ENCODE results near the gene SLC45A2.

Gene SLC45A2

GRCh38 chr5:34007621-34008600 is 23.4 kb upstream of the SLC45A2 start, which contains the start of gene AMACR:
TSS of gene AMACR (minus strand) at chr5:34008050. CDS start at chr5:34008019, 31 bp downstream.
- in situ Hi-C loops (cut with MboI; ENCODE audit: low sequenced_read_pairs): no loop called here

DNA sequence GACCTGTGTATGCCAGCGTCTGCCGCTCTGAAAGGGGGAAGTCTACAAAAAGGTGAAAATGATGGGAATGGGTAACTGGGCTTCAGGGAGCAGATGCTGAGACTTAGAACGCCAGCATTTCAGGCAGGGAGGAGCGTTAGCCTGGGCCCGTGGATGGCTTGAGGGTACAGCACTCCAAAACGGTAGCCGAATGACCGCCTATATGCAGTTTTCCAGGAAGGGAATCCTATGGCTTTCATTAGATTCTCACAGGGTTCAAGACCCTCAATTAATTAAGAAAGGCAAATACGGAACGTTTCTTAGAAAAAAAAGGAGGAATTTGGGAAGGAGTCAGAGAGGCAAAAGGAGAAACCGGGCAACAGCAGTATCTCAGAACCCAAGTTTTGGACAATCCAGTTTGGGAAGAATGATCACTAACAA is 22.7 kb upstream of the SLC45A2 start:
- in situ Hi-C loops (cut with MboI; ENCODE audit: low sequenced_read_pairs): no loop called here

GRCh38 chr5:34005681-34006080 is 21.2 kb upstream of the SLC45A2 start:
- in situ Hi-C loops (cut with MboI; ENCODE audit: low sequenced_read_pairs): no loop called here

DNA sequence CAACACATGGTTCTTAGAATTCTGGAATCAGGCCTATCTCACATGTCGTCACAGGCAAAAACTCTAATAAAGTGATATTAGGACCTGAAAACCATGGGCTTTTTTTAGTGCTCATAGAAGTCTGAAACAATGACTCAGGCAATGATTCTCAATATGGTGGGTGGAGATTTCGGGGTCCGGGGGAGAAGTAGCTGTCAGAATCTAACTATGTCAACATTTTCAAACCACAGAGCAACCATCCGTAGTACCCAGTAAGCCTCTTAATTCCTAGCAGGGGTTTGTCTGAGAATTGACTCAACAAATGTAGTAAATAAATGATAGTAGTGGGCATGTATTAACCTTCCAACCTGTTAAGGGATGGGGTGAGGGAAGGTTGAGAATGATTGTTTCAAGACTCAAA is 20.7 kb upstream of the SLC45A2 start:
- in situ Hi-C loops (cut with MboI; ENCODE audit: low sequenced_read_pairs): no loop called here

- in situ Hi-C loops (cut with MboI; ENCODE audit: low sequenced_read_pairs): no loop called here
These were observed 19.4 kb upstream of the SLC45A2 start for GRCh38 chr5:34003941-34004340.

- in situ Hi-C loops (cut with MboI; ENCODE audit: low sequenced_read_pairs): no loop called here
These were observed 18.3 kb upstream of the SLC45A2 start for GRCh38 chr5:34002629-34003328.

GRCh38 chr5:34001241-34001841 is 16.8 kb upstream of the SLC45A2 start:
- in situ Hi-C loops (cut with MboI; ENCODE audit: low sequenced_read_pairs): no loop called here

GRCh38 chr5:33999978-34000377 is 15.5 kb upstream of the SLC45A2 start:
- in situ Hi-C loops (cut with MboI; ENCODE audit: low sequenced_read_pairs): loop anchor here (25.0 kb wide), 1 partner anchor 462 kb away; no protein-coding TSS in a partner anchor

- in situ Hi-C loops (cut with MboI; ENCODE audit: low sequenced_read_pairs): loop anchor here (25.0 kb wide), 1 partner anchor 465 kb away; no protein-coding TSS in a partner anchor
These were observed 13.0 kb upstream of the SLC45A2 start for GRCh38 chr5:33997331-33997983.

DNA sequence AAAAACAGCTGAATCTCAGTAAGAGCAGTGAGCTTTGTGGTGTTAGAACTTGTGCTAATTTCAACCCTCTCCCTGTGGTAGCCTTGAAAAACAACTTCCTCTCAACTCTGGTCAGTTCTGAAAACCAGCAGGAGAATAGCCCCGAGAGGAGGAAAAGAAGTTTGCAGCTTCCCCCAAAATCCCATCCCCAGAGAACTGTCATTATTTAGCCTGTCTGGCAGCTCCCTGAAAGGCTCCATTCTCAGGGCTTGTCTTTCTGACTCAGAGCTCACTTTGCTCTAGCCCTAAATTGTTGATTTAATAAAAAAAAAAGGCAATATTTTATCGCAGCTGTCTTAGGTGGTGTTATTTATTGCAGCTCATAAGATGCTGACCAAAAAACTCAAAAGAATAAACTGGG is 11.4 kb upstream of the SLC45A2 start:
- in situ Hi-C loops (cut with MboI; ENCODE audit: low sequenced_read_pairs): loop anchor here (25.0 kb wide), 1 partner anchor 466 kb away; no protein-coding TSS in a partner anchor

GRCh38 chr5:33994845-33995244 is 10.4 kb upstream of the SLC45A2 start:
- in situ Hi-C loops (cut with MboI; ENCODE audit: low sequenced_read_pairs): loop anchor here (25.0 kb wide), 1 partner anchor 467 kb away; no protein-coding TSS in a partner anchor

DNA sequence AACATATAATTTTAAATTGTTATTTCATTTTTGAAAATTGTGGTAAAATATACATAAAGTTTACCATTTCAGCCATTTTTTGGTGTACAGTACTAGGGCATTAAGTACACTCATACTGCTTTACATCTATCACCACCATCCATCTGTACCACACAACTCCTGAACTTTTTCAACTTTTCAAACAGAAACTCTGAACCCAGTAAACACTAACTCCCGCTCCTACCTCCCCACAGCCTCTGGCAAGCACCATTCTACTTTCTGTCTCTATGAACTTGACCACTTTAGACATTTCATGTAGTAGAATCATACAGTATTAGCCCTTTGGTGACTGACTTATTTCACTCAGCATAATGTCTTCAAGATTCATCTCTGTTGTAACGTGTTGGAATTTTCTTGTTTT is 8.4 kb upstream of the SLC45A2 start:
- in situ Hi-C loops (cut with MboI; ENCODE audit: low sequenced_read_pairs): loop anchor here (25.0 kb wide), 1 partner anchor 469 kb away; no protein-coding TSS in a partner anchor

GRCh38 chr5:33985447-33985846 is 954 bp upstream of the SLC45A2 start:
- in situ Hi-C loops (cut with MboI; ENCODE audit: low sequenced_read_pairs): loop anchor here (25.0 kb wide), 1 partner anchor 477 kb away; no protein-coding TSS in a partner anchor

- in situ Hi-C loops (cut with MboI; ENCODE audit: low sequenced_read_pairs): loop anchor here (25.0 kb wide), 1 partner anchor 478 kb away; no protein-coding TSS in a partner anchor
These were observed 315 bp downstream of the SLC45A2 start for GRCh38 chr5:33984178-33984577.

DNA sequence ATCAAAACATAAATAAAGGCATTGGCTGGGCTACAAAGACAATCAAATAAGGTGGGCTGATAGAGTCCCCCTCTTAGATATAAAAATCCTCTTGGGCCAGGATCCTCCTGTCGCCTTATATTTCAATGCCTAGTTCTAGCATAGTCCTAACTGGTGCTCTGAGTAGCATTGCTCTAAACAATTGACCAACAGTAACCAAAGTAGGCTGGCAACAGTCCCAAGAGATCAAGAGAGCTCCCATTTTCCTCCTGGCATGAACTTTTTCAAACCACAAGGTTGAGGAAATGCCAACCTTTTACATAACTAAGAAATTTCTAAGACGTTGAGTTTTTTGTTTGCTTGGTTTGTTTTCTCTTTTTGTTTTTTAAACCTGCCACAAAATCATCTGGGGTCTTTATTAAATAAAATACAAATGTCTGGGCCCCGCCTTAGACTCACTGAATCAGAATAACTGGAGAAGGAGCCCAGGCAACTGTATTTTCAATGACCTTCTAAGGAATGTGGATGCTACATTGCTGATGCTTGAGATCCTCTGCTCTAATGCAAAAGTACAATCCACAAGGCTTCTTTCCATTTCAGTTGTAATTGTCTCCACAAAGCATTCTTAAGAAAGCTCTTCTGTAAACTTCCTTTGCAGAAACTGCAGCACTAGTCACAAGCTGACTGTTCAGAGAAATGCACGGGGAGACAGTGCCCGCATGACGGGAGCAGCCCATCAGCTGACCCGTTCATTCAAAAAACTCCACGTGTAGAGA is 2.9 kb downstream of the SLC45A2 start:
- in situ Hi-C loops (cut with MboI; ENCODE audit: low sequenced_read_pairs): loop anchor here (25.0 kb wide), 1 partner anchor 481 kb away; no protein-coding TSS in a partner anchor

DNA sequence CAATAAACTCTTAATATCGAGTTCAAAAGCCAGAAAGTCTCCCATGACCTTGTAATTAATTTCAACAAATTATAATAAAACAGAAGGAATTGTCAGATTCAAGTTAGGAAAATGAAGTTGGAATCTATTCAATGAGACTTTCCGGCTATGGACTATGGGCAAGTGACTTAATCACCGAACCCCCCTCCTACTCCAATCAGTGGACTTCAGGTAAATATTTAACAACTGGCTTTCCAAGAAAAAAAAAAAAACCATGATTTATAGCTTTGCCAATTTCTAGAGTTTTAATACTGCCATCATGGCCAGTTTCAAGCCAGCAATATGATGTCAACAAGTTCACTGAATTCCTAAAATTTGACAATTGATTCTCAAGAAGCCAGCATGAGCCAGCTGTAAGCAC is 4.5 kb downstream of the SLC45A2 start:
- in situ Hi-C loops (cut with MboI; ENCODE audit: low sequenced_read_pairs): loop anchor here (25.0 kb wide), 1 partner anchor 482 kb away; no protein-coding TSS in a partner anchor

DNA sequence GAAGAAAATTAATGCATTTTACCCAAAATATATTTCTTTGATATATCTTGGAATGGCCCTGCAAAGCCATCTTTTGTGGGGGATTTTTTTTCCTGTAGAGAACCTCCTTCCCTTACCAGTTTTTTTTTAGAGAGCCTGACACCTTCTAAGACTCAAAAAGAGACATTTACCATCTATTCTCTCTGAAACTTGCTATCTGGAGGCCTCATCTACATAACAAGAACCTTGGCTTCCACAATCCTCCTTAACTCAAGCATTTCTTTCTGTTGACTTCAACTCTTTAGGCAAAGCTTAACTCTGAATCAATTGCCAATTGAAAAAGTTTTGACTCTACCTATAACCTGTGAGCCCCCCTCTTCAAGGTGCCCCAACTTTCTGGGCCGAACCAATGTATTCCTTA is 6.2 kb downstream of the SLC45A2 start:
- in situ Hi-C loops (cut with MboI; ENCODE audit: low sequenced_read_pairs): loop anchor here (25.0 kb wide), 1 partner anchor 484 kb away; no protein-coding TSS in a partner anchor

- in situ Hi-C loops (cut with MboI; ENCODE audit: low sequenced_read_pairs): loop anchor here (25.0 kb wide), 1 partner anchor 486 kb away; no protein-coding TSS in a partner anchor
These were observed 8.2 kb downstream of the SLC45A2 start for GRCh38 chr5:33976307-33976706.

DNA sequence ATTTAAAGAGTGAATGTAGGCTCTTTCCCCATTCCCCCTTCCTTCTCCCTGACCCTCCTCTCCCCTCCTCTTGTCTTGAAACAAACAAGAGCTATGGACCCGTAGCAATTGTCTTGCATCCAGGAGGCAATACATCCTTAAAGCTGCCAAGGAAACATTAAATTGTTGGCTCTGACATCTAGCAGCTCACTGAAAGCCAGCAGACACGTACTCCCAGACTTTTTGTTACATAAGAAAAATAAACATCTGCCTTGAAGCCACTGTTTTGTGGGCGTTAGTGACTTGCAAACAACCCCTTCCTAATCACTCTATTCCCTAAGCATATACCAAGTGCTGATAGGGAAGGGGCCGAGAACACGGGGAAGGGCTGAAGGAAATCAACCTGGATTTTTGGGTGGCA is 8.6 kb downstream of the SLC45A2 start:
- in situ Hi-C loops (cut with MboI; ENCODE audit: low sequenced_read_pairs): loop anchor here (25.0 kb wide), 1 partner anchor 486 kb away; no protein-coding TSS in a partner anchor
